Islet of Langerhans (tissue), 1 donor: ENCODE results near the gene KIF1B.

Experiments used
- FAIRE-seq: peaks from one replicate; lab custom pipeline; 2011; peaks lifted over from hg19 to GRCh38; lab: Jason Lieb, UNC

The KIF1B gene

GRCh38 chr1:10430216-10431069 lies 220.1 kb downstream of the KIF1B start, which contains the start of gene CENPS:
CENPS (plus strand) TSS chr1:10430433; CDS start chr1:10430518, 85 bp downstream.
- no peak for FAIRE-seq
